Measurements from ENCODE around the gene GNAT1. TPM values are rescaled to one million over a fixed set of nuclear protein-coding genes. Genes with fewer than 3 reads are reported as not detected.

Gene GNAT1
- total and polyA plus RNA-seq, 2 of the 13 experiments (the other 11 are each of a cell fraction or from before 2014, with no cell fraction given), result 0.15 TPM; not detected in 1

DNA sequence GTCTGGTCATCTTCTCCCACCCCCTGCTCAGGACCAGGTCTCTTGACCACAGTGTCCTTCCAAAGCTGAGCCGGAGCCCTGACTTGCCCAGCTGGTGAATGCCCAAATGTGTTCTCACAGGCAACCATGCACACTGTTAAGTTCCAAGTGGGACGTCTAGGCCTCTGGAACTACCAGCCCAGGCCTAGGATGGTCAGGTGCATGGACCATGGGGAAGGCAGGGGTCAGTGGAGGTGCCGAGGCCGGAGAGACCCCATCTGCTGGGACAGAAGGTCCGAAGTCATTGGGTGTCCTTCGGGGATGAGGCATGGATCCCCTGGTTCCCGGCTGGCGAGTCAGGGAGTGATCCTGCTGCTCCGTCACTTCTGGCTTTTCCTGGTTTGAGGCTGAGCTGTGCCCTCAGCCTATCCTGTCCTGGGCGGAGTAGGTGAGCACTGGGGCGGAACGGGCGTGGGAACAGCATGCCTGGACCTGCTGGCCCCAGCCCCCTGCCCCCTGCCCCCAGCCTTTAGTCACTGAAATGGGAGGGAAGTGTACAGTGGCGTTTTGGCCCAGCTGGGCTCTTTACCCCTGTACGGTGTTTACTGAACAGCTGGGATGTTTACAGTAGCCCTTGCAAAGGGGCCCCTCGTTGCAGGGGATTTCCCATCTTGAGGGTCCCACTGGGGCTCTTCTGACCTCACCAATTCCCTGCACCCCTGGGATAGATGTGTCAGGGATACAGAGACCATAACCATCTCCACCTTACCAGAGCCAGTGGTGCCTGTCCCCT is 24.2 kb upstream of the GNAT1 start (continued):
- TF ChIP-seq ZFP1 (CRISPR knock-in tag; IDR thresholded peaks at IDR 0.05) (no peak), ZNF331 (CRISPR knock-in tag; IDR thresholded peaks at IDR 0.05) (0 out of 2 replicates have a peak, but pooled peaks have one; percentile 14), ZNF556 (CRISPR knock-in tag; IDR thresholded peaks at IDR 0.05; ENCODE audit: borderline replicate concordance) (no peak), EHMT2 (IDR thresholded peaks at IDR 0.05; ENCODE audit: borderline replicate concordance, low read depth, low read length) (no peak), ZNF766 (CRISPR knock-in tag; IDR thresholded peaks at IDR 0.05; ENCODE audit: borderline replicate concordance) (no peak), ZNF431 (CRISPR knock-in tag; IDR thresholded peaks at IDR 0.05; ENCODE audit: borderline replicate concordance, low read depth) (no peak), JUNB (CRISPR knock-in tag; IDR thresholded peaks at IDR 0.05; ENCODE audit: borderline replicate concordance) (no peak), MAFK (conservative IDR thresholded peaks at IDR 0.05 in 1 of 2, IDR thresholded peaks at IDR 0.05 in 1 of 2; ENCODE audit: low read length in 2 of 2) (no peak), BORCS8-MEF2B (CRISPR knock-in tag; IDR thresholded peaks at IDR 0.05) (no peak), TARDBP (CRISPR knock-in tag; IDR thresholded peaks at IDR 0.05) (no peak), GPN1 (CRISPR knock-in tag; IDR thresholded peaks at IDR 0.05; ENCODE audit: borderline replicate concordance) (no peak), HMGA1 (CRISPR knock-in tag; conservative IDR thresholded peaks at IDR 0.05) (no peak), FOXA1 (IDR thresholded peaks at IDR 0.05) (peak; percentile 26; the same call in 1 of the 2 replicates), FOXA1 (CRISPR knock-in tag; IDR thresholded peaks at IDR 0.05) (peak; percentile 67), ZFP36L1 (CRISPR knock-in tag; IDR thresholded peaks at IDR 0.05) (no peak), MED1 (CRISPR knock-in tag; IDR thresholded peaks at IDR 0.05) (peak; percentile 30; the same call in 1 of the 2 replicates), FIP1L1 (IDR thresholded peaks at IDR 0.05; ENCODE audit: borderline replicate concordance, insufficient read depth, low read depth, low read length) (no peak), MBNL3 (CRISPR knock-in tag; conservative IDR thresholded peaks at IDR 0.05) (no peak), ZNF253 (CRISPR knock-in tag; IDR thresholded peaks at IDR 0.05; ENCODE audit: borderline replicate concordance) (no peak), EP300 (IDR thresholded peaks at IDR 0.05; ENCODE audit: low read depth in 2 of 2, low read length in 2 of 2) (peak in 1 of 2 experiments; percentile 53; a peak in 1 of 4 replicates), EP300 (CRISPR knock-in tag; IDR thresholded peaks at IDR 0.05; ENCODE audit: borderline replicate concordance) (no peak), ZNF776 (CRISPR knock-in tag; IDR thresholded peaks at IDR 0.05) (no peak)
- TF ChIP-seq, protein P1, sequence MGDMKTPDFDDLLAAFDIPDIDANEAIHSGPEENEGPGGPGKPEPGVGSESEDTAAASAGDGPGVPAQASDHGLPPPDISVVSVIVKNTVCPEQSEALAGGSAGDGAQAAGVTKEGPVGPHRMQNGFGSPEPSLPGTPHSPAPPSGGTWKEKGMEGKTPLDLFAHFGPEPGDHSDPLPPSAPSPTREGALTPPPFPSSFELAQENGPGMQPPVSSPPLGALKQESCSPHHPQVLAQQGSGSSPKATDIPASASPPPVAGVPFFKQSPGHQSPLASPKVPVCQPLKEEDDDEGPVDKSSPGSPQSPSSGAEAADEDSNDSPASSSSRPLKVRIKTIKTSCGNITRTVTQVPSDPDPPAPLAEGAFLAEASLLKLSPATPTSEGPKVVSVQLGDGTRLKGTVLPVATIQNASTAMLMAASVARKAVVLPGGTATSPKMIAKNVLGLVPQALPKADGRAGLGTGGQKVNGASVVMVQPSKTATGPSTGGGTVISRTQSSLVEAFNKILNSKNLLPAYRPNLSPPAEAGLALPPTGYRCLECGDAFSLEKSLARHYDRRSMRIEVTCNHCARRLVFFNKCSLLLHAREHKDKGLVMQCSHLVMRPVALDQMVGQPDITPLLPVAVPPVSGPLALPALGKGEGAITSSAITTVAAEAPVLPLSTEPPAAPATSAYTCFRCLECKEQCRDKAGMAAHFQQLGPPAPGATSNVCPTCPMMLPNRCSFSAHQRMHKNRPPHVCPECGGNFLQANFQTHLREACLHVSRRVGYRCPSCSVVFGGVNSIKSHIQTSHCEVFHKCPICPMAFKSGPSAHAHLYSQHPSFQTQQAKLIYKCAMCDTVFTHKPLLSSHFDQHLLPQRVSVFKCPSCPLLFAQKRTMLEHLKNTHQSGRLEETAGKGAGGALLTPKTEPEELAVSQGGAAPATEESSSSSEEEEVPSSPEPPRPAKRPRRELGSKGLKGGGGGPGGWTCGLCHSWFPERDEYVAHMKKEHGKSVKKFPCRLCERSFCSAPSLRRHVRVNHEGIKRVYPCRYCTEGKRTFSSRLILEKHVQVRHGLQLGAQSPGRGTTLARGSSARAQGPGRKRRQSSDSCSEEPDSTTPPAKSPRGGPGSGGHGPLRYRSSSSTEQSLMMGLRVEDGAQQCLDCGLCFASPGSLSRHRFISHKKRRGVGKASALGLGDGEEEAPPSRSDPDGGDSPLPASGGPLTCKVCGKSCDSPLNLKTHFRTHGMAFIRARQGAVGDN (CRISPR knock-in tag; IDR thresholded peaks at IDR 0.05), result peak; percentile 70
- TF ChIP-seq, protein P2, sequence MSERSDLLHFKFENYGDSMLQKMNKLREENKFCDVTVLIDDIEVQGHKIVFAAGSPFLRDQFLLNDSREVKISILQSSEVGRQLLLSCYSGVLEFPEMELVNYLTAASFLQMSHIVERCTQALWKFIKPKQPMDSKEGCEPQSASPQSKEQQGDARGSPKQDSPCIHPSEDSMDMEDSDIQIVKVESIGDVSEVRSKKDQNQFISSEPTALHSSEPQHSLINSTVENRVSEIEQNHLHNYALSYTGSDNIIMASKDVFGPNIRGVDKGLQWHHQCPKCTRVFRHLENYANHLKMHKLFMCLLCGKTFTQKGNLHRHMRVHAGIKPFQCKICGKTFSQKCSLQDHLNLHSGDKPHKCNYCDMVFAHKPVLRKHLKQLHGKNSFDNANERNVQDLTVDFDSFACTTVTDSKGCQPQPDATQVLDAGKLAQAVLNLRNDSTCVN (CRISPR knock-in tag; IDR thresholded peaks at IDR 0.05; ENCODE audit: borderline replicate concordance), result no peak
- TF ChIP-seq, protein P3, sequence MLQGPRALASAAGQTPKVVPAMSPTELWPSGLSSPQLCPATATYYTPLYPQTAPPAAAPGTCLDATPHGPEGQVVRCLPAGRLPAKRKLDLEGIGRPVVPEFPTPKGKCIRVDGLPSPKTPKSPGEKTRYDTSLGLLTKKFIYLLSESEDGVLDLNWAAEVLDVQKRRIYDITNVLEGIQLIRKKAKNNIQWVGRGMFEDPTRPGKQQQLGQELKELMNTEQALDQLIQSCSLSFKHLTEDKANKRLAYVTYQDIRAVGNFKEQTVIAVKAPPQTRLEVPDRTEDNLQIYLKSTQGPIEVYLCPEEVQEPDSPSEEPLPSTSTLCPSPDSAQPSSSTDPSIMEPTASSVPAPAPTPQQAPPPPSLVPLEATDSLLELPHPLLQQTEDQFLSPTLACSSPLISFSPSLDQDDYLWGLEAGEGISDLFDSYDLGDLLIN (CRISPR knock-in tag; IDR thresholded peaks at IDR 0.05; ENCODE audit: borderline replicate concordance), result no peak

All from HepG2 (cell line).